ENCODE results near the gene FOSL2.

GRCh38 chr2:28375236-28375635, 17.4 kb upstream of the FOSL2 start:
- TF ChIP-seq EZH2phosphoT487 (IDR thresholded peaks at IDR 0.05; ENCODE audit: borderline replicate concordance, low read length) (no peak), EZH2 (IDR thresholded peaks at IDR 0.05; ENCODE audit: low read length, unreplicated experiment) (no peak)

Data from PC-3 (cell line).